Chondrocyte (in vitro differentiated cells): ENCODE results near the gene MPLKIP. TPM values are rescaled to one million over a fixed set of nuclear protein-coding genes. Genes with fewer than 3 reads are reported as not detected.
A peak's percentile ranks its signal among the peaks of the same experiment; 100 is the strongest.
"Not testable (repeated sequence)": the region's sequence is repeated elsewhere in the genome, so short reads cannot be mapped to it uniquely, and the experiment has no call there.

ENCODE experiments used
- DNase-seq: peaks from one replicate; pipeline ENCODE4 v3.0.0; 2021; ENCODE audit warnings: mixed read lengths, low spot score
- H3K27ac Mint-ChIP-seq: one replicate; pipeline ENCODE4 v1.8.0; 2021; ENCODE audit warnings: mild to moderate bottlenecking, moderate library complexity, mixed read lengths; ENCODE audit not compliant: unreplicated experiment
- H3K27me3 Mint-ChIP-seq: 2 replicates; pipeline ENCODE4 v1.8.0; 2021; ENCODE audit warnings: low read depth, mixed read lengths
- H3K36me3 Mint-ChIP-seq: 2 replicates; pipeline ENCODE4 v1.8.0; 2021; ENCODE audit warnings: low read depth, mixed read lengths
- H3K4me1 Mint-ChIP-seq: 2 replicates; pipeline ENCODE4 v1.8.0; 2021; ENCODE audit warnings: low read depth, mild to moderate bottlenecking, mixed read lengths
- H3K4me3 Mint-ChIP-seq: one replicate; pipeline ENCODE4 v1.8.0; 2021; ENCODE audit warnings: mild to moderate bottlenecking, moderate library complexity, mixed read lengths; ENCODE audit not compliant: unreplicated experiment
- H3K9me3 Mint-ChIP-seq: 2 replicates; pipeline ENCODE4 v1.8.0; 2021; ENCODE audit warnings: low read depth, mixed read lengths
- CTCF ChIP-seq: fragments of 200-600 bp; sonication (generic); IDR thresholded peaks from 2 replicates; pipeline ENCODE4 v1.5.0; 2021; ENCODE audit warnings: antibody characterized with exemption, mild to moderate bottlenecking, moderate library complexity
- total RNA-seq: library from RNA; stranded (reverse); gene quantifications from 3 replicates; pipeline ENCODE4 v1.2.1, GENCODE V29; 2021

The MPLKIP gene
- total RNA-seq, 1 donor from 2014 or later = 48.4 TPM

DNA sequence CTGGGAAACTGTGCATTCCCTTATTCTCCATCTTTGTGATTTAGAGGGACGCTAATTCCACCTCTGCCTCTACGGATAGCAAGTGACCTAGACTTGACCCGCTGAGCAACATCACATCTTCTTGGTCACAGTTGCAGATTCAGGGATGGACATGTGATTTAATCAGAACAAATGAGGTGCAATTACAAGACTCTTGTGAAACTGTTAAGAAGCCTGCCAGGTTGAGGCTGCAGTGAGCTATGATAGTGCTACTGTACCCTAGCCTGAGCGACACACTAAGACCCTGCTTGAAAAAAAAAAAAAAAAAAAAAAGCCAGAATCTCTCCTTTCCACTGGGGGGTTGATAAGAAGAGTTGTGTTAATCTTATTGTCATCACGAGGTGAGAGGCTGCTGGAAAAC is 14.4 kb downstream of the MPLKIP start:
- Mint-ChIP-seq H3K9me3 (no peaks in the 10 kb centered on the region), H3K27ac (no peak overlapping the region), H3K4me1 (peaks cover 8% of the 10 kb centered on the region), H3K4me3 (no peak overlapping the region), H3K27me3 (no peaks in the 10 kb centered on the region), H3K36me3 (peaks cover 4% of the 10 kb centered on the region)
- no peak for DNase-seq
- TF ChIP-seq CTCF = no peak

DNA sequence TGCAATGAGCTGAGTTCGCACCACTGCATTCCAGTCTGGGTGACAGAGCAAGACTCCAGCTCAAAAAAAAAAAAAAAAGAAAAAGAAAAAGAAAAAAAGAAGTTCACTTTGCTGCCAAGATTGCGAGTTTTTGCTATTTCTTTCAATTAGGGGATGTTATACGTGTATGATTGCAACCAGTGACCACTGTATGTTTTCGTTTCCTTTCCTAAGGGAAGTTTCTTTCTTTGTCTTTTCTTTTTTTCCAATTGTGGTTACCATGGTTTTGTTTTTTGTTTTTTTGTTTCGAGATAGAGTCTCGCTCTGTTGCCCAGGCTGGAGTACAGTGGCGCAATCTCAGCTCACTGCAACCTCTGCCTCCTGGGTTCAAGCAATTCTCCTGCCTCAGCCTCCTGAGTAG is 16.2 kb downstream of the MPLKIP start:
- H3K4me3 Mint-ChIP-seq, H3K4me1 Mint-ChIP-seq, H3K36me3 Mint-ChIP-seq, DNase-seq, H3K9me3 Mint-ChIP-seq, H3K27me3 Mint-ChIP-seq: not testable (repeated sequence)
- H3K27ac Mint-ChIP-seq = peak overlapping the region; percentile 2

- H3K9me3 Mint-ChIP-seq, H3K27ac Mint-ChIP-seq, H3K4me1 Mint-ChIP-seq, H3K27me3 Mint-ChIP-seq, DNase-seq, H3K36me3 Mint-ChIP-seq, H3K4me3 Mint-ChIP-seq: not testable (repeated sequence)
These were observed 17.2 kb downstream of the MPLKIP start for GRCh38 chr7:40117199-40117598.

DNA sequence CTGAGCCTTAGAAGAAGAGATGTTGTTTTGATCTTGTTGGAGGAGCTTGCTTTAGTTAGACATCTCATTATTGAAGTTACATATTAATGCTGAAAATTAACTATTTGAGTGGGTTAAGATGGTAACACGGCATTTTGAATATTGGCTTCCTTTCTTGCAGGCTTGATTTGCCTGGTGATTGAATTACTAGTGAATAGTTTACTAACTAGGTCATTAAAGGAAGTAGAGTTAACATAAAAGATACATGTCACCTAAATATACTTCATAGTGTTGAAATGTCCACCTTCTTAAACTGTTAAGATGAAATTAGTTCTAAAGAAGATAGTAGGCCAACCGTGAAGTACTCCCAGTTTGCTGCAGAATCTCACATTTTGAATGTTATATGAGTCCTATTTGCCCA is 18.5 kb downstream of the MPLKIP start:
- no peaks in the 10 kb centered on the region for H3K9me3 Mint-ChIP-seq
- H3K4me1 Mint-ChIP-seq = peaks cover 2% of the 10 kb centered on the region
- peaks cover 6% of the 10 kb centered on the region for H3K36me3 Mint-ChIP-seq
- no peaks in the 10 kb centered on the region for H3K27me3 Mint-ChIP-seq
- no peak for TF ChIP-seq CTCF
- no peak overlapping the region for H3K27ac Mint-ChIP-seq
- no peak for DNase-seq
- no peak overlapping the region for H3K4me3 Mint-ChIP-seq

DNA sequence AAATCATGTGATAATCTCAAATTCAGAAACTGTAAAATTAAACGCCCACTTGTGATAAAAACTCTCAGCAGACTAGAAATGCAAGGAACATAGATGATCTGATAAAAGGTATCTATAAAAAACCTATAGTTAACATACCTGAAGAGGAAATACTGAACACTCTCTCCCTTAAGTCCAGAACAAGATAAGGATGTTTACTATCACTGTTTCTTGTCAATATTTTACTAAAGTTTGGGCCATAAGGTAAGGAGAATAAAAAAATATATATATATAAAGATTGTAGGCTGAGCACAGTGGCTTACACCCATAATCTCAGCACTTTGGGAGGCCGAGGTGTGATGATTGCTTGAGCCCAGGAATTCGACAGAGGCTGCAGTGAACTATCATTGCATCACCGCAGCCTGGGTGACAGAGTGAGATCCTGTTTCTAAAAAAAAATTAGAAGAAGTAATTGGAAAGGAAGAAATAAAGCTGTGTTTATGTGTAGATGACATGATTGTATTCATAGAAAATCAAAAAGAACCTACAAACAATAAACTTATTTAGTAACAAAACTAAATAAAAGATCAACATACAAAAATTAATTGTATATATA is 28.4 kb downstream of the MPLKIP start:
- Mint-ChIP-seq H3K9me3 (no peaks in the 10 kb centered on the region), H3K36me3 (no peaks in the 10 kb centered on the region), H3K4me1 (peaks cover 10% of the 10 kb centered on the region), H3K27me3 (no peaks in the 10 kb centered on the region), H3K27ac (peak overlapping the region; percentile 77), H3K4me3 (no peak overlapping the region)
- no peak for DNase-seq
- no peak for TF ChIP-seq CTCF

DNA sequence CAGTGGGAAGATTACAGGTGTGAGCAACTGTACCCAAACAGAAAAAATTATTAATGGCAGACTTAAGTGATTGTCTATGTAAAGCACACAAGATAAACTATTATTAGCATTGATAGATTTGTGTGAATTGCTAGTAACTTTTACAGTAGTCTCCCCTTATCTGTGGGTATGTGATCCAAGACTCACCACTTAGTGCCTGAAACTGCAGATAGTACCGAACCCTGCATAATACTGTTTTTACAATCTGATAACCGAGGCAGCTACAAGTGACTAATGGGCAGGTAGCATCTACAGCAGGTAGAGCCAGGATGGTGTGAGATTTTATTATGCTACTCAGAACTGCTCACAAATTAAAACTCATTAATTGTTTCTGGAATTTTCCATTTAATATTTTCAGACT is 31.5 kb downstream of the MPLKIP start:
- no peak for DNase-seq
- no peak overlapping the region for H3K27ac Mint-ChIP-seq

More for the DNA sequence above, 31.5 kb downstream of the MPLKIP start:
- H3K27me3 Mint-ChIP-seq = no peaks in the 10 kb centered on the region
- H3K36me3 Mint-ChIP-seq = no peaks in the 10 kb centered on the region
- TF ChIP-seq CTCF = no peak
- no peaks in the 10 kb centered on the region for H3K9me3 Mint-ChIP-seq
- no peak overlapping the region for H3K4me3 Mint-ChIP-seq
- peaks cover 12% of the 10 kb centered on the region for H3K4me1 Mint-ChIP-seq
